Measurements from ENCODE around the gene PREX1.
A peak's percentile ranks its signal among the peaks of the same experiment; 100 is the strongest.
"Not testable (repeated sequence)": the region's sequence is repeated elsewhere in the genome, so short reads cannot be mapped to it uniquely, and the experiment has no call there.

PREX1 gene

GRCh38 chr20:48825566-48825920, 2.3 kb downstream of the PREX1 start:
- no peak for DNase-seq

GRCh38 chr20:48824830-48825565, 2.8 kb downstream of the PREX1 start:
- DNase-seq = no peak

- DNase-seq = peak; percentile 96
These were observed 3.8 kb downstream of the PREX1 start for GRCh38 chr20:48823960-48824498.

GRCh38 chr20:48823476-48823875, 4.3 kb downstream of the PREX1 start:
- DNase-seq = no peak

GRCh38 chr20:48822879-48823385, 4.9 kb downstream of the PREX1 start:
- DNase-seq = no peak

- DNase-seq = no peak
These were observed 5.6 kb downstream of the PREX1 start for GRCh38 chr20:48822178-48822577.

GRCh38 chr20:48821261-48821920, 6.4 kb downstream of the PREX1 start:
- no peak for DNase-seq

GRCh38 chr20:48820649-48820973, 7.2 kb downstream of the PREX1 start:
- no peak for DNase-seq

GRCh38 chr20:48819821-48820648, 7.8 kb downstream of the PREX1 start:
- no peak for DNase-seq

GRCh38 chr20:48819089-48819488, 8.7 kb downstream of the PREX1 start:
- no peak for DNase-seq

GRCh38 chr20:48818481-48818987, 9.3 kb downstream of the PREX1 start:
- no peak for DNase-seq

- DNase-seq = no peak
These were observed 9.8 kb downstream of the PREX1 start for GRCh38 chr20:48818031-48818370.

- no peak for DNase-seq
These were observed 10.3 kb downstream of the PREX1 start for GRCh38 chr20:48817367-48818030.

GRCh38 chr20:48816282-48817205, 11.3 kb downstream of the PREX1 start:
- DNase-seq = no peak

- no peak for DNase-seq
These were observed 12.3 kb downstream of the PREX1 start for GRCh38 chr20:48815537-48815936.

- DNase-seq = no peak
These were observed 13.2 kb downstream of the PREX1 start for GRCh38 chr20:48814633-48815032.

- DNase-seq = no peak
These were observed 13.8 kb downstream of the PREX1 start for GRCh38 chr20:48813930-48814546.

- DNase-seq = no peak
These were observed 14.4 kb downstream of the PREX1 start for GRCh38 chr20:48813446-48813747.

- DNase-seq = no peak
These were observed 15.0 kb downstream of the PREX1 start for GRCh38 chr20:48812600-48813445.

- not testable (repeated sequence) for DNase-seq
These were observed 15.7 kb downstream of the PREX1 start for GRCh38 chr20:48812114-48812513.
